ENCODE results near the gene SCGB1D1.

SCGB1D1 gene

GRCh38 chr11:62190011-62190410 lies at the start of gene SCGB1D1:
Gene SCGB1D1, plus strand, starts transcription at chr11:62190216. Its CDS starts 69 bp downstream, at chr11:62190285.
- DNase-seq (ENCODE audit: low read depth), result no peak
- no peak within 1 kb of the TSS for H3K4me3 ChIP-seq (ENCODE audit: low read depth, low read length)
- no peak for TF ChIP-seq CTCF (conservative IDR thresholded peaks at IDR 0.05; ENCODE audit: low read depth, low read length)

GRCh38 chr11:62140304-62141110 lies 49.5 kb upstream of the SCGB1D1 start:
- no peak for DNase-seq (ENCODE audit: low read depth)
- H3K4me3 ChIP-seq (ENCODE audit: low read depth, low read length), result no peak overlapping the region
- TF ChIP-seq CTCF (conservative IDR thresholded peaks at IDR 0.05; ENCODE audit: low read depth, low read length), result no peak

- TF ChIP-seq CTCF (conservative IDR thresholded peaks at IDR 0.05; ENCODE audit: low read depth, low read length), result no peak
- no peak for DNase-seq (ENCODE audit: low read depth)
- no peak overlapping the region for H3K4me3 ChIP-seq (ENCODE audit: low read depth, low read length)
These were observed 48.6 kb upstream of the SCGB1D1 start for GRCh38 chr11:62141111-62142042.

- no peak overlapping the region for H3K4me3 ChIP-seq (ENCODE audit: low read depth, low read length)
- no peak for TF ChIP-seq CTCF (conservative IDR thresholded peaks at IDR 0.05; ENCODE audit: low read depth, low read length)
- no peak for DNase-seq (ENCODE audit: low read depth)
These were observed 48.0 kb upstream of the SCGB1D1 start for GRCh38 chr11:62142043-62142375.

- DNase-seq (ENCODE audit: low read depth), result no peak
- TF ChIP-seq CTCF (conservative IDR thresholded peaks at IDR 0.05; ENCODE audit: low read depth, low read length), result no peak
- H3K4me3 ChIP-seq (ENCODE audit: low read depth, low read length), result no peak overlapping the region
These were observed 47.1 kb upstream of the SCGB1D1 start for GRCh38 chr11:62142921-62143320.

- peak; percentile 36 for TF ChIP-seq CTCF (conservative IDR thresholded peaks at IDR 0.05; ENCODE audit: low read depth, low read length)
- no peak overlapping the region for H3K4me3 ChIP-seq (ENCODE audit: low read depth, low read length)
- no peak for DNase-seq (ENCODE audit: low read depth)
These were observed 46.3 kb upstream of the SCGB1D1 start for GRCh38 chr11:62143727-62144126.
